ENCODE results near the gene SPATS2L. TPM values are rescaled to one million over a fixed set of nuclear protein-coding genes. Genes with fewer than 3 reads are reported as not detected.
A peak's percentile ranks its signal among the peaks of the same experiment; 100 is the strongest.

The SPATS2L gene, protein sequence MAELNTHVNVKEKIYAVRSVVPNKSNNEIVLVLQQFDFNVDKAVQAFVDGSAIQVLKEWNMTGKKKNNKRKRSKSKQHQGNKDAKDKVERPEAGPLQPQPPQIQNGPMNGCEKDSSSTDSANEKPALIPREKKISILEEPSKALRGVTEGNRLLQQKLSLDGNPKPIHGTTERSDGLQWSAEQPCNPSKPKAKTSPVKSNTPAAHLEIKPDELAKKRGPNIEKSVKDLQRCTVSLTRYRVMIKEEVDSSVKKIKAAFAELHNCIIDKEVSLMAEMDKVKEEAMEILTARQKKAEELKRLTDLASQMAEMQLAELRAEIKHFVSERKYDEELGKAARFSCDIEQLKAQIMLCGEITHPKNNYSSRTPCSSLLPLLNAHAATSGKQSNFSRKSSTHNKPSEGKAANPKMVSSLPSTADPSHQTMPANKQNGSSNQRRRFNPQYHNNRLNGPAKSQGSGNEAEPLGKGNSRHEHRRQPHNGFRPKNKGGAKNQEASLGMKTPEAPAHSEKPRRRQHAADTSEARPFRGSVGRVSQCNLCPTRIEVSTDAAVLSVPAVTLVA
- total RNA-seq = 100 to 1,000 TPM in 2 of 6 donors, 10 to 100 TPM in 4; 57.6 to 127 (median 80.4) TPM

DNA sequence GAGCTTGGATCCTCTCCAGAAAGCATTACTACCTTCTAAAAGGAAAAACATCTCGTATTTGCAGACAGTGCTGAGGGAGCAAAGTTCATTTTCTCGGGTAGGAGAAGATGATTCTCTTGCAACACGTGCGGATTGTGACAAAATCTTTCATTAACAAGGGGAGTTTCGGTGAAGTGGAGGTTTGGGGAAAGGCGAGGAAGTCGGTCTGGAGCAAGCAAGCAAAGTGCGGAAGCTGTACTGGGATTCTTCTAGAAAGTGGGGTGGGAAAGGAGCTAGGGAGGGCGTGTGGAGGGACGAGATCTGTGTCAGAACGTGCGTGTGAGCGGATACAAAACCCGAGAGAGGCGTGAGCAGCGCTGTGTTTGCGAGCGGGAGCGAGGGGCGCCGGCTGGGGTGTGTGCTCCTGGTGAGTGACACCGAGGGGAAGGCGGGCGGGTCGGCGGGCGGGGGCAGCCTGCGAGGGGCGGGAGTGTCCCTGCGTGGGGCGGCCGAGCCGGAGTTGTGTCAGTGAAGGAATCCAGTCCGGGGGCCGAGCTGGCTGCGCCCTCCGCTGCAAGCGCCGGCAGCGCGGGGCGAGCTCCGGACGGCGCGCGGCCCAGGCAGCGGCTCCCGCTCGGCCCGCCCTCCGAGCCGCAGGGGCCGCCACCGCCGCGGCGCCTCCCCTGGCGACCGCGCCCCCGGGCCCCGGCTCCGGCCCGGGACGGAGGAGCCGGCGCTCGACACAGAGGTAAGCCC is at the start of gene SPATS2L:
SPATS2L (plus strand) TSS at position 498 of the 735 bp plus-strand sequence. CDS start 82,552 bp downstream, outside the sequence.
- Histone ChIP-seq H3K4me3 (peak within 1 kb of the TSS; percentile 62 to 96 (median 78)), H3K9me3 (no peaks in the 10 kb centered on the region), H3K27ac (peak within 1 kb of the TSS; percentile 92 to 95 (median 94)), H3K27me3 (no peaks in the 10 kb centered on the region), H3K36me3 (no peaks in the 10 kb centered on the region), H3K4me1 (peaks cover 5 to 38% (median 14%) of the 10 kb centered on the region in 4 donors)
- TF ChIP-seq POLR2AphosphoS5 (IDR thresholded peaks at IDR 0.05) = peak in 1 of 2 donors; percentile 72
- peak in 2 of 4 donors; percentile 40 to 41 for TF ChIP-seq POLR2A (IDR thresholded peaks at IDR 0.05)
- TF ChIP-seq EP300 (IDR thresholded peaks at IDR 0.05) = no peak
- peak in 1 of 6 experiments; percentile 6 for TF ChIP-seq CTCF (IDR thresholded peaks at IDR 0.05)
- DNase-seq = peak; percentile 69 to 95
- ATAC-seq (ENCODE audit: low FRiP score in 2 of 2) = peak; percentile 82 to 89
- 0 to 1% methylated on average over 19 to 21 of the region's 69 CpGs for WGBS, 2 donors

DNA sequence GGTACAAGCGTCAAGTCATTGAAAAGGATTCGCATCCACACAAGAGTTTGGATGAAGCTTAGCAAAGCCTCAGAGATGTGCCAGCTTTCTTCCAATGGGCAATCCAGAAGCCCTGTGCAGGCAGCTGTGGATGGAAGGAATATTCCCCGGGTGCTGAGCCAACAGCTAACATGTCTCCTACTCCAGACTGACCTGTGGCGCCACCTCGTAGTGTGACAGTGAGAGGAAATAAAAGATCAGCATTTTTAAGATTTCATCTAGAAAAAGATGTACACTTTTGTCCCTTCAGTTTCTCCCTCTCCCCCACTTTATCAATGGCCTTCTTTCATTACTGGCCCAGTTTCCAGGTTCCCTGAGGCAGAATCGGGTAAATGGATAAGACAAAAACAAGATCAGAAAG is 48.9 kb upstream of the SPATS2L start:
- Histone ChIP-seq H3K9me3 (no peaks in the 10 kb centered on the region), H3K27ac (no peak overlapping the region), H3K4me3 (no peak overlapping the region), H3K4me1 (peaks cover 0 to 17% (median 7%) of the 10 kb centered on the region in 4 donors), H3K36me3 (no peaks in the 10 kb centered on the region), H3K27me3 (no peaks in the 10 kb centered on the region)
- TF ChIP-seq CTCF (IDR thresholded peaks at IDR 0.05) (no peak), POLR2AphosphoS5 (IDR thresholded peaks at IDR 0.05) (no peak), EP300 (IDR thresholded peaks at IDR 0.05) (no peak), POLR2A (IDR thresholded peaks at IDR 0.05) (no peak)
- DNase-seq = no peak
- no peak for ATAC-seq (ENCODE audit: low FRiP score in 2 of 2)
- WGBS, 2 donors = 93 to 98% methylated on average over 6 of the region's 6 CpGs

GRCh38 chr2:200258081-200258480 is 48.4 kb upstream of the SPATS2L start:
- WGBS, 2 donors = 85 to 93% methylated on average over 5 of the region's 5 CpGs
- H3K4me1 ChIP-seq = peaks cover 0 to 12% (median 4%) of the 10 kb centered on the region in 4 donors

DNA sequence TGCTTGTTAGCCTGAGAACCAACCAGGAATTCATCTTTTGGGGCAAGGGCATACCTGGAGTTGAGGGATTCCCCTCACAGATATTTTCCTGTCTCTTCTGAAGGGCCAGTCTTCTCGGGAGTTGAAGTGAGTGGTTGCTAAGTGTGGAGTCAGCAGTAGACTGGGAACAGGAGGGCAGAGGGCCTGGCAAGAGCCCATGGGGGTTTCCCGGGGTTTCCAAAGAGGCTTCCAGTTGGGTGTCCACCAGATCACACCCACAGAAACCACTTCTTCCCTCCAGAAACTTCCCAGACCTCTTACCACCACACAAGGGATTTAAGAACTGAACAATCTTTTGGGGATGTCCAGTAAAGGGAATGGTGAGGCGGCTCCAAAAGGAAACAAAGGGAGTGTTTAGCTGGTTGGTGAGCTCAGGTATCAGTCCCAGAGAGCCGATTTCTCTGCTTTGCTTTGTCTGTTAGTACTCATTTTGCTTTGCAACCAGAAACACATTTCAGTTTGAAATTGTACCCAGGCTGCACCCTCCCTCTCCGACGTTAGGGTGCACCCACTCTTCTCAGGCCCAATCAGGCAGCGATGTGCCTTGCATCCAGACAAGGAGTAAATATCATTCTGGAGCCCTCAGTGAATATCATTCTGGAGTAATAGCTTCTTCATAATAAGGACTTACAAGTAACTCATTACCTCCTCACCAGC is 47.5 kb upstream of the SPATS2L start:
- WGBS, 2 donors = 58 to 63% methylated on average over 7 of the region's 7 CpGs
- no peak overlapping the region for H3K4me3 ChIP-seq
- H3K27ac ChIP-seq = no peak overlapping the region
- ATAC-seq (ENCODE audit: low FRiP score in 2 of 2) (peak in 1 of 2 donors; percentile 39), DNase-seq (peak in 1 of 2 donors; percentile 42)
- no peak for TF ChIP-seq EP300 (IDR thresholded peaks at IDR 0.05)
- no peak for TF ChIP-seq POLR2A (IDR thresholded peaks at IDR 0.05)
- TF ChIP-seq POLR2AphosphoS5 (IDR thresholded peaks at IDR 0.05) = no peak
- TF ChIP-seq CTCF (IDR thresholded peaks at IDR 0.05) = no peak
- no peaks in the 10 kb centered on the region for H3K27me3 ChIP-seq
- H3K4me1 ChIP-seq = peaks cover 0 to 6% (median 0%) of the 10 kb centered on the region in 4 donors
- no peaks in the 10 kb centered on the region for H3K36me3 ChIP-seq
- H3K9me3 ChIP-seq = no peaks in the 10 kb centered on the region

More at GRCh38 chr2:200258081-200258480, 48.4 kb upstream of the SPATS2L start:
- Histone ChIP-seq H3K27ac (no peak overlapping the region), H3K36me3 (no peaks in the 10 kb centered on the region), H3K27me3 (no peaks in the 10 kb centered on the region), H3K4me3 (no peak overlapping the region), H3K9me3 (no peaks in the 10 kb centered on the region)
- DNase-seq (no peak), ATAC-seq (ENCODE audit: low FRiP score in 2 of 2) (no peak)
- TF ChIP-seq POLR2A (IDR thresholded peaks at IDR 0.05) (no peak), POLR2AphosphoS5 (IDR thresholded peaks at IDR 0.05) (no peak)
